ENCODE data around the gene CHPT1. TPM values are rescaled to one million over a fixed set of nuclear protein-coding genes. Genes with fewer than 3 reads are reported as not detected.

CHPT1 gene
- total and polyA plus RNA-seq, 2 of the 13 experiments (the other 11 are each of a cell fraction or from before 2014, with no cell fraction given) = 117 to 178 TPM

DNA sequence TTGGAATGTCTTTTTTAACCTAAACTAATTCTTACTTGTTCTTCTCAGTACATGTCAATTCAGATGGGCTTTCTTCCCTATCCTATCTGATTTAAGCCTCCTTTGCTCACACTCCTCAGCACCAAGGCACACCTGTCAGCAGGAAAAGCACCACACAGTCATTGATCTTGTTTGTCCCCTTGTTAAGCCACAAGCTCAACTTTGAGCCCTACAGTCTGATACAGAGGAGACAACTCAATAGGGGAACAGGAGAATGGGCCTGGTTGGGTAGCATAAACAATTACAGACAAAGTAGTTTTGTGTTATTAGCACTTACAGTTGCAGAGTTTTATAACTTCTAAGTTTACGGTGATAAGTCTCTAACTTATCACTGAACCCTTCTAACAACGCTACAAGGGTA lies 71.3 kb downstream of the CHPT1 start (continued):
- TF ChIP-seq THAP8 (CRISPR knock-in tag; IDR thresholded peaks at IDR 0.05; ENCODE audit: borderline replicate concordance) (no peak), ZNF17 (CRISPR knock-in tag; IDR thresholded peaks at IDR 0.05) (no peak), FOXO4 (CRISPR knock-in tag; conservative IDR thresholded peaks at IDR 0.05) (no peak), TOPORS (CRISPR knock-in tag; IDR thresholded peaks at IDR 0.05) (no peak), NBN (conservative IDR thresholded peaks at IDR 0.05) (no peak), PITX1 (CRISPR knock-in tag; IDR thresholded peaks at IDR 0.05) (peak; percentile 36; the same call in 1 of the 2 replicates), FOSL2 (CRISPR knock-in tag; IDR thresholded peaks at IDR 0.05) (no peak)
- TF ChIP-seq, protein P1, sequence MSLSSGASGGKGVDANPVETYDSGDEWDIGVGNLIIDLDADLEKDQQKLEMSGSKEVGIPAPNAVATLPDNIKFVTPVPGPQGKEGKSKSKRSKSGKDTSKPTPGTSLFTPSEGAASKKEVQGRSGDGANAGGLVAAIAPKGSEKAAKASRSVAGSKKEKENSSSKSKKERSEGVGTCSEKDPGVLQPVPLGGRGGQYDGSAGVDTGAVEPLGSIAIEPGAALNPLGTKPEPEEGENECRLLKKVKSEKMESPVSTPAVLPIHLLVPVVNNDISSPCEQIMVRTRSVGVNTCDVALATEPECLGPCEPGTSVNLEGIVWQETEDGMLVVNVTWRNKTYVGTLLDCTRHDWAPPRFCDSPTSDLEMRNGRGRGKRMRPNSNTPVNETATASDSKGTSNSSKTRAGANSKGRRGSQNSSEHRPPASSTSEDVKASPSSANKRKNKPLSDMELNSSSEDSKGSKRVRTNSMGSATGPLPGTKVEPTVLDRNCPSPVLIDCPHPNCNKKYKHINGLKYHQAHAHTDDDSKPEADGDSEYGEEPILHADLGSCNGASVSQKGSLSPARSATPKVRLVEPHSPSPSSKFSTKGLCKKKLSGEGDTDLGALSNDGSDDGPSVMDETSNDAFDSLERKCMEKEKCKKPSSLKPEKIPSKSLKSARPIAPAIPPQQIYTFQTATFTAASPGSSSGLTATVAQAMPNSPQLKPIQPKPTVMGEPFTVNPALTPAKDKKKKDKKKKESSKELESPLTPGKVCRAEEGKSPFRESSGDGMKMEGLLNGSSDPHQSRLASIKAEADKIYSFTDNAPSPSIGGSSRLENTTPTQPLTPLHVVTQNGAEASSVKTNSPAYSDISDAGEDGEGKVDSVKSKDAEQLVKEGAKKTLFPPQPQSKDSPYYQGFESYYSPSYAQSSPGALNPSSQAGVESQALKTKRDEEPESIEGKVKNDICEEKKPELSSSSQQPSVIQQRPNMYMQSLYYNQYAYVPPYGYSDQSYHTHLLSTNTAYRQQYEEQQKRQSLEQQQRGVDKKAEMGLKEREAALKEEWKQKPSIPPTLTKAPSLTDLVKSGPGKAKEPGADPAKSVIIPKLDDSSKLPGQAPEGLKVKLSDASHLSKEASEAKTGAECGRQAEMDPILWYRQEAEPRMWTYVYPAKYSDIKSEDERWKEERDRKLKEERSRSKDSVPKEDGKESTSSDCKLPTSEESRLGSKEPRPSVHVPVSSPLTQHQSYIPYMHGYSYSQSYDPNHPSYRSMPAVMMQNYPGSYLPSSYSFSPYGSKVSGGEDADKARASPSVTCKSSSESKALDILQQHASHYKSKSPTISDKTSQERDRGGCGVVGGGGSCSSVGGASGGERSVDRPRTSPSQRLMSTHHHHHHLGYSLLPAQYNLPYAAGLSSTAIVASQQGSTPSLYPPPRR (CRISPR knock-in tag; IDR thresholded peaks at IDR 0.05; ENCODE audit: borderline replicate concordance) = no peak
- TF ChIP-seq, protein P2, sequence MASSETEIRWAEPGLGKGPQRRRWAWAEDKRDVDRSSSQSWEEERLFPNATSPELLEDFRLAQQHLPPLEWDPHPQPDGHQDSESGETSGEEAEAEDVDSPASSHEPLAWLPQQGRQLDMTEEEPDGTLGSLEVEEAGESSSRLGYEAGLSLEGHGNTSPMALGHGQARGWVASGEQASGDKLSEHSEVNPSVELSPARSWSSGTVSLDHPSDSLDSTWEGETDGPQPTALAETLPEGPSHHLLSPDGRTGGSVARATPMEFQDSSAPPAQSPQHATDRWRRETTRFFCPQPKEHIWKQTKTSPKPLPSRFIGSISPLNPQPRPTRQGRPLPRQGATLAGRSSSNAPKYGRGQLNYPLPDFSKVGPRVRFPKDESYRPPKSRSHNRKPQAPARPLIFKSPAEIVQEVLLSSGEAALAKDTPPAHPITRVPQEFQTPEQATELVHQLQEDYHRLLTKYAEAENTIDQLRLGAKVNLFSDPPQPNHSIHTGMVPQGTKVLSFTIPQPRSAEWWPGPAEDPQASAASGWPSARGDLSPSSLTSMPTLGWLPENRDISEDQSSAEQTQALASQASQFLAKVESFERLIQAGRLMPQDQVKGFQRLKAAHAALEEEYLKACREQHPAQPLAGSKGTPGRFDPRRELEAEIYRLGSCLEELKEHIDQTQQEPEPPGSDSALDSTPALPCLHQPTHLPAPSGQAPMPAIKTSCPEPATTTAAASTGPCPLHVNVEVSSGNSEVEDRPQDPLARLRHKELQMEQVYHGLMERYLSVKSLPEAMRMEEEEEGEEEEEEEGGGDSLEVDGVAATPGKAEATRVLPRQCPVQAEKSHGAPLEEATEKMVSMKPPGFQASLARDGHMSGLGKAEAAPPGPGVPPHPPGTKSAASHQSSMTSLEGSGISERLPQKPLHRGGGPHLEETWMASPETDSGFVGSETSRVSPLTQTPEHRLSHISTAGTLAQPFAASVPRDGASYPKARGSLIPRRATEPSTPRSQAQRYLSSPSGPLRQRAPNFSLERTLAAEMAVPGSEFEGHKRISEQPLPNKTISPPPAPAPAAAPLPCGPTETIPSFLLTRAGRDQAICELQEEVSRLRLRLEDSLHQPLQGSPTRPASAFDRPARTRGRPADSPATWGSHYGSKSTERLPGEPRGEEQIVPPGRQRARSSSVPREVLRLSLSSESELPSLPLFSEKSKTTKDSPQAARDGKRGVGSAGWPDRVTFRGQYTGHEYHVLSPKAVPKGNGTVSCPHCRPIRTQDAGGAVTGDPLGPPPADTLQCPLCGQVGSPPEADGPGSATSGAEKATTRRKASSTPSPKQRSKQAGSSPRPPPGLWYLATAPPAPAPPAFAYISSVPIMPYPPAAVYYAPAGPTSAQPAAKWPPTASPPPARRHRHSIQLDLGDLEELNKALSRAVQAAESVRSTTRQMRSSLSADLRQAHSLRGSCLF (CRISPR knock-in tag; IDR thresholded peaks at IDR 0.05; ENCODE audit: borderline replicate concordance) = no peak
